Measurements from ENCODE around the gene SSH2. TPM values are rescaled to one million over a fixed set of nuclear protein-coding genes. Genes with fewer than 3 reads are reported as not detected.

The SSH2 gene
- total RNA-seq, 1 experiment from 2014 or later: 14.6 TPM

DNA sequence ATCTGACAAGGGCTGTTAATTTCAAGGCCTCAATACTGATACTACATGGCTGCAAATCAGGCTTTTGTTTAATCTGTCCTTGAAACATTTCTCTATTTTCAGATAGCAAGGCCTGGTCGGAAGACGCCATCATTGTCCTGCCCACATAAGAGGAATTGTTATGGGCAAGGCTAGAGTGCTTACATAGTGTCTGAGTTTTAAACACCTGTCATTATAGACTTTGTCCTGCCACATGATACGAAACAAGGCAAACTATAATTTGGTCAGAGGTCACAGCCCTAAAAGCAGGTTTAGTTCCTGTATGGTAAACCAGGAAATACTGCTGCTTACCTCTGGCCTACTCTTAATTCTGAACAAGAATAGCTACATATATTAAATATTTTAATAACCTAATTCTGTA lies 104.4 kb downstream of the SSH2 start:
- Histone ChIP-seq H4K91ac (ENCODE audit: insufficient read length, low read depth, low read length) (no peak overlapping the region), H4K5ac (ENCODE audit: insufficient read length, low read depth, low read length) (no peak overlapping the region), H3K9me3 (ENCODE audit: control insufficient read depth, low read depth, low read length) (no peaks in the 10 kb centered on the region), H3K79me1 (ENCODE audit: insufficient read depth, low read depth, low read length, poor library complexity, severe bottlenecking) (no peaks in the 10 kb centered on the region), H3K56ac (ENCODE audit: insufficient read length, low read depth, low read length) (no peak overlapping the region), H4K20me1 (ENCODE audit: control insufficient read depth, insufficient read depth, insufficient read length) (no peaks in the 10 kb centered on the region), H4K8ac (replicated peaks; ENCODE audit: insufficient read length, low read depth, low read length) (no peak overlapping the region), H3T11ph (ENCODE audit: low read length) (no peak overlapping the region), H2AFZ (ENCODE audit: low read length) (no peak overlapping the region), H3K4me1 (ENCODE audit: insufficient read depth, low read length) (no peaks in the 10 kb centered on the region), H3K4me2 (ENCODE audit: insufficient read depth, insufficient read length, low read length) (no peak overlapping the region), H3K9ac (ENCODE audit: extremely low read depth, insufficient read length, low read length) (no peak overlapping the region), H2BK5ac (ENCODE audit: insufficient read length, low read length) (no peak overlapping the region), H2AK5ac (ENCODE audit: insufficient read length, low read length) (no peak overlapping the region), H3K27ac (ENCODE audit: insufficient read length, low read depth, low read length) (no peak overlapping the region), H3K14ac (ENCODE audit: insufficient read depth, low read length) (no peak overlapping the region), H3K18ac (ENCODE audit: insufficient read length, low read depth, low read length) (no peak overlapping the region), H2BK120ac (ENCODE audit: low read depth, low read length, poor library complexity, severe bottlenecking) (no peak overlapping the region), H3K4ac (ENCODE audit: low read depth, low read length) (no peak overlapping the region), H2BK15ac (ENCODE audit: low read depth, low read length) (no peak overlapping the region), H3K27me3 (ENCODE audit: insufficient read depth, low read length) (no peaks in the 10 kb centered on the region), H2BK12ac (ENCODE audit: insufficient read length, low read depth, low read length) (no peak overlapping the region), H3K23ac (ENCODE audit: insufficient read length, low read depth, low read length) (no peak overlapping the region), H3K79me2 (ENCODE audit: insufficient read depth, low read length) (no peaks in the 10 kb centered on the region), H3K23me2 (ENCODE audit: insufficient read length, low read depth, low read length, poor library complexity, severe bottlenecking) (no peaks in the 10 kb centered on the region), H2BK20ac (ENCODE audit: low read depth, low read length, poor library complexity, severe bottlenecking) (no peak overlapping the region)
- DNase-seq: no peak
- Mint-ChIP-seq H3K36me3 (ENCODE audit: insufficient read depth in 1 of 3, low read depth in 3 of 3) (no peaks in the 10 kb centered on the region), H3K4me1 (peaks cover 13 to 20% of the 10 kb centered on the region in 2 experiments), H3K27me3 (ENCODE audit: low read depth) (no peaks in the 10 kb centered on the region), H3K4me3 (no peak overlapping the region), H3K27ac (no peak overlapping the region), H3K9me3 (no peaks in the 10 kb centered on the region)
- no CpG with 5 or more reads among the region's 3 CpGs for WGBS (ENCODE audit: extremely low coverage, insufficient read length, low lambda C conversion rate)
- TF ChIP-seq, protein P1, sequence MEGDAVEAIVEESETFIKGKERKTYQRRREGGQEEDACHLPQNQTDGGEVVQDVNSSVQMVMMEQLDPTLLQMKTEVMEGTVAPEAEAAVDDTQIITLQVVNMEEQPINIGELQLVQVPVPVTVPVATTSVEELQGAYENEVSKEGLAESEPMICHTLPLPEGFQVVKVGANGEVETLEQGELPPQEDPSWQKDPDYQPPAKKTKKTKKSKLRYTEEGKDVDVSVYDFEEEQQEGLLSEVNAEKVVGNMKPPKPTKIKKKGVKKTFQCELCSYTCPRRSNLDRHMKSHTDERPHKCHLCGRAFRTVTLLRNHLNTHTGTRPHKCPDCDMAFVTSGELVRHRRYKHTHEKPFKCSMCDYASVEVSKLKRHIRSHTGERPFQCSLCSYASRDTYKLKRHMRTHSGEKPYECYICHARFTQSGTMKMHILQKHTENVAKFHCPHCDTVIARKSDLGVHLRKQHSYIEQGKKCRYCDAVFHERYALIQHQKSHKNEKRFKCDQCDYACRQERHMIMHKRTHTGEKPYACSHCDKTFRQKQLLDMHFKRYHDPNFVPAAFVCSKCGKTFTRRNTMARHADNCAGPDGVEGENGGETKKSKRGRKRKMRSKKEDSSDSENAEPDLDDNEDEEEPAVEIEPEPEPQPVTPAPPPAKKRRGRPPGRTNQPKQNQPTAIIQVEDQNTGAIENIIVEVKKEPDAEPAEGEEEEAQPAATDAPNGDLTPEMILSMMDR (conservative IDR thresholded peaks at IDR 0.05): no peak

Measured in H9 (cell line).